Measurements from ENCODE around the gene MARCHF9.

Gene MARCHF9

DNA sequence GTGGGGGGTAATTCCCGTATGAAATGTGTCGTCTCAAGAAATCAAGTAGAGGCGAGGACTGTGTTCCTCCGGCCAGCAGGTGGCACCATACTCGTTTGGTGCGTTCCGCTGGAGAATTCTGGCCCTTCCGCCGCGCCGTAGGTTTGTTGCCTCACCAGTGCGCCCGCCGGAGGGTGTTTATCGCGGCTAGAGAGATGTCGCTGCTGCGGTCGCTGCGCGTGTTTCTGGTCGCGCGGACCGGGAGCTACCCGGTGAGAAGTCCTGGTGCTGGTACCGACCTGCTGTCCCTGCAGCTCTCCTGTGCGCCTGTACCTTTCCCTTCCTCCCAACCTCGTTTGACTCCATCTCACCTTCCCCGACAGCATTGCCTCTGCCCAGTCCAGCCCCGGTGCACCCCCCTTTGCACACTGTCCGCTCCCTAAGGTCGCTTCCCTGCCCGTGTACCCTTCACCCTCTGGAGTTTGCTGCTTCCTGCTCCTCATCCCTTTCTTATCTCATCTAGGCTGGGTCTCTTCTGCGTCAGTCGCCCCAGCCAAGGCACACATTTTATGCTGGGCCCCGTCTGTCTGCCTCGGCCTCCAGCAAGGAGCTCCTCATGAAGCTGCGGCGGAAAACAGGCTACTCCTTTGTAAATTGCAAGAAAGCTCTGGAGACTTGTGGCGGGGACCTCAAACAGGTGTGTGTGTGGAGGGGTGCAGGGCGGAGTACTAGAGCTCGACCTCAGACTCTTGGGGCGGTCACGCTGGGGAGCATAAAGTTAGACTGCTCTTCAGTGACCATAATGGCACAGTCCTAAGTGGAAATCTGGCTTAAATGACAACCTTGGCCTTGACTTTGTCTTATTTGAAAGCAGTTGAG lies 27.9 kb downstream of the MARCHF9 start, which contains the start of gene TSFM:
TSS of gene TSFM (plus strand) at position 180 of the 858 bp plus-strand sequence. CDS start at position 195, 15 bp downstream.
- TF ChIP-seq ZNF274 (IDR thresholded peaks at IDR 0.05; ENCODE audit: low read depth, low read length) = no peak
- peak within 1 kb of the TSS; percentile 92 for H3K4me3 ChIP-seq (ENCODE audit: low read length)

GRCh38 chr12:57783466-57783801 lies 28.5 kb downstream of the MARCHF9 start:
- TF ChIP-seq ZNF274 (IDR thresholded peaks at IDR 0.05; ENCODE audit: low read depth, low read length) = no peak
- H3K4me3 ChIP-seq (ENCODE audit: low read length) = peak overlapping the region; percentile 92

GRCh38 chr12:57783861-57784260 lies 29.0 kb downstream of the MARCHF9 start:
- no peak overlapping the region for H3K4me3 ChIP-seq (ENCODE audit: low read length)
- TF ChIP-seq ZNF274 (IDR thresholded peaks at IDR 0.05; ENCODE audit: low read depth, low read length) = no peak

DNA sequence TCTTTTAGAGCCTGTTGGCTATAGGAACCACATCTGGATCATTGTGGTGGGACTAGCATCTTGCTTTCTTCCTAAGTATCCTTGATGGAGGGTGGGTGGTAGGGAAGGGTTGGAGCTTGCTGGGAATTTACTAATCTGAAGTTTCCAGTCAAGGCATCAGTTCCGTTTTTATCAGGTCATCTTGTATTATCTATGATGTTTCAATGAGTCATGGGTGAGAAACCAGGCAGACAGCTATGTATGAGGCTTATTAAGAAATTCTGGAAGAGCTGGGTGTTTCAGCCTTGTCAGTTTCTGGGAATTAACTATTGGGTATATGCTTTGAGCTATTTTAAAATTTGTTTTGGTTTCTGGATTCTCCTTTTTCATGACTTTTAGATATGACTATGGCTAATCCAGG lies 39.0 kb downstream of the MARCHF9 start:
- TF ChIP-seq ZNF274 (IDR thresholded peaks at IDR 0.05; ENCODE audit: low read depth, low read length) = no peak
- no peak overlapping the region for H3K4me3 ChIP-seq (ENCODE audit: low read length)

GRCh38 chr12:57795354-57795753 lies 40.5 kb downstream of the MARCHF9 start:
- TF ChIP-seq ZNF274 (IDR thresholded peaks at IDR 0.05; ENCODE audit: low read depth, low read length) = no peak
- no peak overlapping the region for H3K4me3 ChIP-seq (ENCODE audit: low read length)

DNA sequence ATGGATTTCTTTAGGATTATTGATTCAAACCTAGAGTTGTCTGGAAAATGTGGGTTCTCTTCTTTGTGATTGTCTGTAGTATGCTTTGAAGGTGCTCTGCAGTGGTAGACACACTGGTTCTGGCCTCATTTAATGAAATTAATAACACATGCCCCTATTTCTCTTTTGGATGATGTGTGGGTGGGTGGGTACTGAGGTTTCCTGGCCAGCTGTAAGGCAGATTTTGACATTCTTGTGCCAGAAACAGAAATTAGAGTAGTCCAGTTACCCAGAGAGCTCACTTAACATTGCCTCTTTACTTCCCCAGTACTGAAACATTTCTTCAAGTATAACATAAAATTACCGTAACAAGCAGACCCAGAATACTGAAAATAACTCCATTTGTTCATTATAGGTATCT lies 42.1 kb downstream of the MARCHF9 start:
- TF ChIP-seq ZNF274 (IDR thresholded peaks at IDR 0.05; ENCODE audit: low read depth, low read length) = no peak
- no peak overlapping the region for H3K4me3 ChIP-seq (ENCODE audit: low read length)

DNA sequence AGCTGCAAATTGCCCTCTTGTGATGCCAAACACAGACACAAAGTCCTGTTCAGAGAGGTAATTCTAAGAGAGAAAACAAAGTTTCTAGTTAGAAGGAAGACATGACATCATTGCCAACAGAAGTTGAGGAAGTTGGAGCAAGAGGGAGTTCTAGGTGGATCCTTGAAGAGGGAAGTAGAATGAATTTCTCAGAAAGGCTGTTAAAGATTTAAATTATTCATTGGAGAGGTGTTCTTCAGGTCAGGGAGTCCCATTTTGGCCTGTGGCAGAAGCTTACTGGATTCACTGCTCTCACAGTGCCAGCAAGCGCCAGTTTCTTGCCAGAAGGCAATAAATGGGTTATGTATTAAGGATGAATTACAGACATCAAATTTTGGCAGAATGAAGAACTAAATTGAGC lies 43.0 kb downstream of the MARCHF9 start:
- no peak overlapping the region for H3K4me3 ChIP-seq (ENCODE audit: low read length)
- no peak for TF ChIP-seq ZNF274 (IDR thresholded peaks at IDR 0.05; ENCODE audit: low read depth, low read length)

- no peak for TF ChIP-seq ZNF274 (IDR thresholded peaks at IDR 0.05; ENCODE audit: low read depth, low read length)
- H3K4me3 ChIP-seq (ENCODE audit: low read length) = no peak overlapping the region
Observed at GRCh38 chr12:57800965-57801364, 46.1 kb downstream of the MARCHF9 start.

DNA sequence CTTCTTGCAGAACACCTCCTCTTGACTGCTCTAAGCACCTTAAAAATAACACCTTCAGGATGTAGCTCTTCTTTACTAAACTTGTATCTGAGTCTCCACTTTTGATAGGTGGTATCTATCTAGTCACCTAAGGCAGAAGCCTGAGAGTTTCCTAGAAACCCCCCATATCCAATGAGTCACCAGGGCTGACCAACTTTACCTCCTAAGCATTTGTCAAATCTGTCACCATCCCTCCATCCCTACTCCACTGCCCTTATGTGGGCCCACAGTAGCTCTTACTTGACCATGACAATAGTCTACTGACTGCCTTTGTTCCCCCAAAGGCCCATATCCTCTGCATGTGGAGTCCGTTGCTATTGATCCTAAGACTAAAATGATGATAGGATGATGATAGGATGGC lies 47.7 kb downstream of the MARCHF9 start:
- no peak overlapping the region for H3K4me3 ChIP-seq (ENCODE audit: low read length)
- no peak for TF ChIP-seq ZNF274 (IDR thresholded peaks at IDR 0.05; ENCODE audit: low read depth, low read length)

GRCh38 chr12:57803319-57803893 lies 48.5 kb downstream of the MARCHF9 start:
- TF ChIP-seq ZNF274 (IDR thresholded peaks at IDR 0.05; ENCODE audit: low read depth, low read length) = no peak
- H3K4me3 ChIP-seq (ENCODE audit: low read length) = no peak overlapping the region

DNA sequence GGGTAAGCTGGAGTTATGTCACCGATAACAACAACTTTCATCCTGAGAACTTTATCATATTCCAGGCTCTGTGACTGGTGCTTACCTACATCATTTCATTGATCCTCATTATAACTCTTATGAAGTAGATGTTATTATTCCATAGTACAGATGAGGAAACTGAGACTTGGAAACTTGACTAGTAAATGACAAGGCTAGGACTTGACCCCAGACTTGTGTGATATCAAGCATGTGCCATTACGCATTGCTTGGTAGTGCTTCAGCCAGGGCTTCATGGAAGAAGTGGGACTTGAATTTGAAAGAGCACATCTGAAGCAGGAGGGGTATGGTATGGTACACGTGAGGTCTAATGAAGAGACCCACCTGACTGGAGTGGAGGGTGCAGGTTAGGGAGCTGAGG lies 51.8 kb downstream of the MARCHF9 start:
- no peak for TF ChIP-seq ZNF274 (IDR thresholded peaks at IDR 0.05; ENCODE audit: low read depth, low read length)
- no peak overlapping the region for H3K4me3 ChIP-seq (ENCODE audit: low read length)

GRCh38 chr12:57807285-57807684 lies 52.4 kb downstream of the MARCHF9 start:
- H3K4me3 ChIP-seq (ENCODE audit: low read length) = no peak overlapping the region
- no peak for TF ChIP-seq ZNF274 (IDR thresholded peaks at IDR 0.05; ENCODE audit: low read depth, low read length)

DNA sequence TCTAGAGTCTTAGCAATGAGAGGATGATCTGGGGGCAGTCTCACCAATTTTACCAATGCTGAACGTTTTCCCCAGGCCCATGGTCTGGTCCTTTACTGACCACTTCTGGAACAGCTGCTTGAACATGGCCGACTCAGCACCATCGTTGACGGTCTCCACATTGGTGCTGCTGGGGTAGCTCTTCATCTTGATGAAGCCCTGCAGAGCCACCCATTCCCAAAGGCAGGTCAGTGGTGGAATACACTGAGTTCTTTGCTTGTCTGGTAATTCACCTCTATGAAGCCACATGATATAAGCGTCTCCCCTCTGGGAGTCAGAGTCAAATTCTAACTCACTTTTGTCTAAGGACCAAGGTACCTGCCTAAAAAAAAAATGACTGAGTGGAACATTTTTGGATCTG lies 53.4 kb downstream of the MARCHF9 start:
- H3K4me3 ChIP-seq (ENCODE audit: low read length) = no peak overlapping the region
- TF ChIP-seq ZNF274 (IDR thresholded peaks at IDR 0.05; ENCODE audit: low read depth, low read length) = no peak

- TF ChIP-seq ZNF274 (IDR thresholded peaks at IDR 0.05; ENCODE audit: low read depth, low read length) = no peak
- no peak overlapping the region for H3K4me3 ChIP-seq (ENCODE audit: low read length)
Observed at GRCh38 chr12:57809425-57809824, 54.5 kb downstream of the MARCHF9 start.
